HG03045 (cell line): Measurements from ENCODE around the gene STPG4.

Experiments used
- ATAC-seq: cut with Tn5 transposase; IDR thresholded peaks from one replicate; pipeline ENCODE4 v1.9.1; 2021; ENCODE audit warnings: mild to moderate bottlenecking, moderate library complexity; ENCODE audit not compliant: unreplicated experiment

Gene STPG4

GRCh38 chr2:47091118-47091517 is 64.0 kb downstream of the STPG4 start:
- no peak for ATAC-seq

DNA sequence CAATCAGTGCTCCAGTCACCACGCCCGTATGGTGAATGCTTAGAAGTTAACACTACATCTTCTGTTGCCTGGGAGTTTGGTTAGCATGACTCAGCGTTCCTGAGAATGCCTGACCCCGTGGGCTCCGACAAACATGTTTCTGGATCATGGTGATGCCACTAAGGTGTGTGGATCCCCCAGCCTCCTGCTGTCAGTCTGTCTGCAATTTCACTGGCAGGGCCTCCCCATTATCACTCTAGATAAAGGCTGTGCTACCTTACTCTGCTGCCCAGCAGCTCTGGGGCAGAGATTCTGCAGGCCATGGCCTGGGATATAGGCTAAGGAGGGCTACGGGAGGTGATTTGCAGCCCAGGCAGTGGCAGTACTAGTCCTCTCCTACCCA is 66.0 kb downstream of the STPG4 start:
- ATAC-seq: no peak

DNA sequence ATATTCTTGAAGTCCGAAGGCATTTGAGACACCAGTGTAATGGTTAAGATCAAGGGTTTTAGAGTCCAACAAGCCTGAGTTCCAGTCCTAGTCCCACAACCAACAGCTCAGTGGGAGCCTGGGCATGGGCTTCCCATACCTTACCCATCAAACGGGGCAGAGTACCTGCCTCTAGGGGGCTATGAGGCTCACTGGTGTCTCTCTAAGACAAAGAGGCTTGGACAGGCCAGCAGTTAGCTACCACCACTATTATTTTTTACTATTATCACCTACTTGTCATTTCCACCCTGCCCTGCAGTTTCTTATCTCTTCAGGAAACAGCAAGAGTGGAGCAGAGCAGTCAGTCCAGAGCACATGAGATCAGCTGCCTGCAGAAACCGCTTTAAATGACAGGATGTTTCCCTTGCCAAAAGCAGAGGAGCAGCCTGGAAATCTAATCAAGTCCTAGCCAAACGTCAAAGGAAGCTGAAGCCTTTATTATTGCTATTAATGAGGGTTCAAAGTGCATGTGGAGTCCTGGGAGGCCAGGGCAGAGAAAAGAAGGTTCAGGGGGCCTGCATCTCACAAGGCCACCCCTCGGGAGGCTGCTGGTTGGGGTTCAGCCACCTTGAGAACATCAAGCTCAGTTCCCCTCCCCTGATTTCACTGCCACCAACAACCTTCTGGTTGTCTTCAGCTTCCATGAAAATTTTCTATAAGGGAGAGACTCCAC is 66.6 kb downstream of the STPG4 start:
- ATAC-seq: no peak

GRCh38 chr2:47087051-47087450 is 68.1 kb downstream of the STPG4 start:
- no peak for ATAC-seq

- ATAC-seq: no peak
Observed at GRCh38 chr2:47086571-47086970, 68.5 kb downstream of the STPG4 start.

DNA sequence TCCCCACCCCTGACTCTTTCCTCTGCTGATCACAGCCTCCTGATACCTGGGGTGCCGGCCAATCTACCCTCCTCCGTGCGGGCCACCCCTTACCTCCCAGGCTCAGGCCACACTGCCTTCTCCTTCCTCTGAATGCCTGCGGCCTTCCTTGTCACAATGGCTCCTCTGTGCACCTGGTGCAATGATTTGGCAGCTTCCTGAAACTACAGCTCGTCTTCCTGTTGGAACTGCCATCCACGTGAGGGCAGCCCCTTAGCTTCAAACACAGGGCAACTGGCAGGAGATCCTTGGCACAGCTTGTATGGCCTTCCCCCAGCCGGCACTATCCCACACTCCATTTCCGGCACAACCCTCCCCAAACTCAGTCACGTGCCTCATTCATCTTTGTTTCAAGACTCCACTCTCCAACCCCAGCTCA is 69.0 kb downstream of the STPG4 start:
- ATAC-seq: no peak

DNA sequence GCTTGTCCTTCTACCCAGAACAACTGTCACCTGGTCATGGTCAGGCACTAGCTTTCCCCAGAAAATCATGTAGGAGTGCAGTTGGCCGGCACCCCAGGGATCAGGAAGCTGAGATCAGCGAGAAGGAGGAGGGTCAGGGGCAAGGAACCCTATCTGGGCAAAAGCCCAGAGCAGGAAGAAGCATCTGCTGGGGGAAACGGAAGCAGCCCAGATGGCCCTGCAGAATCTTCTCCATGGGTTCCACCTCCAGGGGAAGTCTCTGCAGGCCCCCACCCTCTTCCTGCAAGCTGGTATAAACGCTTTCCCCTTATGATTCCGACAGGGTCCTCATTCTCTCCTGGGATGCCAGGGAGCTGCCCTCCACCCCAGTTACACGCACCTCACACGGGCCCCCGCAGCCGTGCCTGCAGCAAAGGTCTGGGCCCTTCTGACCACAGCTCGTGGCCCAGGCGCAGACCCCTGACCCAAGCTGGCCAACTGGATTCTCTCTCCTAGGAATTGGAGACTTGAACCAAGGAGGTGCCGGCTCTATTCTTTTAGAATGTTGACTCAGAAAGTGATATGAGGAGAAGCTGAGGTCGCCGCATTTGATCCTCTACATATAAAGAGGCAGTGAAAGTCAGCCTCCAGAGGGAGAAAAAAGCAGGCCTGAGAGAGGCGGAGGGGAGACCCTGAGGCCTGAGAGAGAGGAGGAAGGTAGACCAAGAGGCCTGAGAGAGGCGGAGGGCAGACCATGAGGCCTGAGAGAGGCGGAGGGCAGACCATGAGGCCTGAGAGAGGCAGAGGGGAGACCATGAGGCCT is 71.0 kb downstream of the STPG4 start:
- no peak for ATAC-seq

GRCh38 chr2:47083485-47083884 is 71.6 kb downstream of the STPG4 start:
- no peak for ATAC-seq

GRCh38 chr2:47083005-47083404 is 72.1 kb downstream of the STPG4 start:
- no peak for ATAC-seq

DNA sequence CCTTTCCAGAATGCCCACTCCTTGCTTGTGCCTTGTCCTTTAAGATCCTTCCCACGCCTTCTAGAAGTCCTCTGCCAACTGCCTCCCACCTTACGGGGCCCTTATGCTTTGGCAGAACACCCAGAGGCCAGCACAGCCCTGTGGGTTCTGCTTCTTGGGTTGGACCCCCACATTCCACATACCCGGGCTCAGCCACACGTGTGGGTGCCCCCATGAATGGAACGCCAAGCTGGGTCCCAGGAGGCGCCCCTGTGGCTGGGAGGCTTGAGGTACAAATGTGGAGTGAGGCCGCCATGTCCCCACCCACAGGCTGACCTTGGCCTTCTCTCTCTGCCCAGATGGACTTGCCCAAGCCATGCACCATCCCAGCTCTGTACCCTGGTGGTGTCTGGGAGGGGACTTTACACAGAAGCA is 74.2 kb downstream of the STPG4 start:
- no peak for ATAC-seq

- no peak for ATAC-seq
Observed at GRCh38 chr2:47079515-47080412, 75.3 kb downstream of the STPG4 start.

- no peak for ATAC-seq
Observed at GRCh38 chr2:47078541-47079482, 76.3 kb downstream of the STPG4 start.

GRCh38 chr2:47077442-47078117 is 77.5 kb downstream of the STPG4 start:
- ATAC-seq: no peak

DNA sequence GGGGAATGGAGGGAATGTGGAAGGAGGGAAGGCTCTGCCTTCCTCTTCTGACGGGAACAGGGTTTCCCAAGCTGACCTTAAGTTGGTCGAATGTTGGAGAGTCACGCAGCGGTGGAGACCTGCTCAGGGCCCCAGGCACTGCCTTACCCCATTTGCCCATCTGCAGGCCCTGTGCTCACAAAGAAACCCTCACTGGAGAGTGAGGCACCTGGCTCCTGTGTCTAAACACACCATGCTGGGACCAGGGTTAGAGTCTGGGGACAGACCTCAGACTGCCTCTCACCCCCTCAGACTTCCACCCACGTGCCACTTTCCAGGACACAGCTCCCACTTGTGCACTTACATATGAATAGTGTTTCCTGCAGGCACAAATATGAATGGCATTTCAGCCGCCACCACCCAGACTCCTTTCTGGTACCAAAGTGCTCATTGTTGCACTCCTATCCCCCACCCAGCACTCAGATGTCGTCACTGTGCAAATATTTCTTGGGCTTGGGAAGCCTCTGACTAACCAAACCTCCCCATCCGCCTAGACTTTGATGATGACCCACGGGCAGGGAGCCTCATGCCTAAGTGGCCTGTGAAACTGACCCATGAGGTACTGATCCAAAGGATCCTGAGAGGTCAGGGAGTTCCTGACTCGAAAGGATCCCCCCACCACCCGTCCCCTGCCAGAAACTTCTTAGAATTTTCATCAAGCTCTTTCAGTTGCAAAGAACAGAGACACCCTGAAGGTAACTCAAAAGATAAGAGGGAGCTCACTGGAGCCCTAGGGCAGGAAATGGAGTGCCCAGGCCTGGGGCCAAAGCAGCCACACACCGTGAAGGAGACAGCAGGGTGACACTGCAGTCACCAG is 78.3 kb downstream of the STPG4 start:
- ATAC-seq: no peak

DNA sequence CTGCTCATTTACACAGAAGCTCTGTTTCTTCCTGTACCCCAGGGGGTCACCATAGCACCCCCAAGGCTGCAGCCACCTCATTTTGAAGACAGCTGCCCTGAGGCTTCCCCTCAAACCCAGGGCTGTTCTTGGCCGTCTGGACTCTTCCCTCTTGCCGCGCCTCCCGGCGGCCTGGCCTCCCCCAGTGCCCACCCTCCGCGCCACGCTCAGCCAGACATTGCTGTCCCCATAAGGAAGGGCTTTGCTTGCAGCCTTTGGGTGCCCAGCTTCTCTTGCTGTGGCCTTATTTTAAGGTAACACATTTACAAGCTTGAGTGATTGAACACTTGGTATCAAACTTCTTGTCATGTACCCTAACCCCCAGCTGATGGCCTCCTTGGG is 79.0 kb downstream of the STPG4 start:
- ATAC-seq: no peak

- no peak for ATAC-seq
Observed at GRCh38 chr2:47075361-47076125, 79.6 kb downstream of the STPG4 start.

DNA sequence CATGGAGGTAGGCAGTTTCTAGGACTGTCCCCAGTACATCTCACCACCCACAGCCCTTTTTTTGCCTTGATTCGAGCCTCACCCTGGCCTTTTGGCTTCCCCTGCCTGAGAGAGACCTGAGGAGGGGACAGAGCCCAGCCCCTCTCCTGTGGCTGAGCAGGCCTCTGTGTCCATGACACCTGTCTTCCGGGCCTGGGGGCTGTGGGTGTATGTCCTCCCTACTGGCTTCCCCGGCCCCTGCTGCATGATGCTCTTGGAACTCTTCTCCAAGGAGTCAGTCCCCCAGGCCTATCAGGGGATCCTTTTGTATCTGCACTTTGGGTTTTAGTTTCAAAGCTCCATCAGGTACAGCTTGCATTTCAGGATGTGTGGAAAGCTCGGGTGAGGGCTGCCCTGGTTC is 80.4 kb downstream of the STPG4 start:
- no peak for ATAC-seq

- no peak for ATAC-seq
Observed at GRCh38 chr2:47073641-47074040, 81.5 kb downstream of the STPG4 start.
